HL-60 (cell line): ENCODE measurements around the gene HOXB5.
A peak's percentile ranks its signal among the peaks of the same experiment; 100 is the strongest.

Experiments used
- CTCF ChIP-seq: IDR thresholded peaks from one replicate; pipeline ENCODE4 v1.5.1; 2011; ENCODE audit warnings: low read length, control low read depth, inconsistent platforms; ENCODE audit not compliant: insufficient read depth
- POLR2AphosphoS5 ChIP-seq: IDR thresholded peaks from 2 replicates; pipeline ENCODE4 v1.6.1; 2012; ENCODE audit warnings: low read depth
- REST ChIP-seq: IDR thresholded peaks from 2 replicates; pipeline ENCODE4 v1.6.1; 2012; ENCODE audit warnings: low read depth; ENCODE audit not compliant: insufficient replicate concordance
- SPI1 ChIP-seq: IDR thresholded peaks from 2 replicates; pipeline ENCODE4 v1.6.1; 2012; ENCODE audit warnings: low read depth, mild to moderate bottlenecking, borderline replicate concordance

- no peak for TF ChIP-seq POLR2AphosphoS5
- peak; percentile 9 for TF ChIP-seq CTCF
- no peak for TF ChIP-seq SPI1
- no peak for TF ChIP-seq REST
Measured at GRCh38 chr17:48636177-48637018, 42.8 kb upstream of the HOXB5 start.
